B cell (primary cell): ENCODE measurements around the gene EDNRA. TPM values are rescaled to one million over a fixed set of nuclear protein-coding genes. Genes with fewer than 3 reads are reported as not detected.

Experiments
- ATAC-seq: fragments of 200-7000 bp; cut with Tn5 transposase; one replicate; pipeline ENCODE4 v1.10.0; 2021; ENCODE audit warnings: low read depth, mild to moderate bottlenecking, moderate number of reproducible peaks, moderate library complexity
- CTCF ChIA-PET: fragments of 350-600 bp; sonication (Branson Sonifier 250); formaldehyde crosslinking; loops from one replicate; lab custom pipeline; 2021; ENCODE audit warnings: antibody characterized with exemption, inconsistent platforms; lab: Charles Lee
- POLR2A ChIA-PET: fragments of 350-600 bp; sonication (Branson Sonifier 250); formaldehyde crosslinking; loops from one replicate; lab custom pipeline; 2021; ENCODE audit warnings: antibody characterized with exemption; lab: Charles Lee
- DNase-seq: peaks from one replicate; pipeline ENCODE4 v3.0.0; 2013
- H2AFZ ChIP-seq: 2 replicates; pipeline ENCODE4 v1.6.1; 2012; ENCODE audit warnings: mild to moderate bottlenecking, low read depth, low read length; ENCODE audit not compliant: insufficient read depth, poor library complexity, severe bottlenecking
- H3K27ac ChIP-seq, 2 donors: 1 replicate in 1 of 2; 2 replicates in 1 of 2; pipeline ENCODE4 v1.5.1; 2012 to 2013; ENCODE audit warnings: low read length in 2 of 2, mild to moderate bottlenecking in 2 of 2, moderate library complexity in 1 of 2
- H3K27me3 ChIP-seq, 4 experiments: fragments of 200-600 bp in 1 of 4; sonication (generic) in 1 of 4; replicated peaks in 1 of 4; 1 replicate in 2 of 4; 2 replicates in 2 of 4; pipeline versions ENCODE4 v1.6.1 to v1.7.0; 2013 to 2016; ENCODE audit warnings: low read length in 3 of 4, mild to moderate bottlenecking in 2 of 4, mixed read lengths in 1 of 4, moderate library complexity in 1 of 4; ENCODE audit not compliant: insufficient read depth in 4 of 4, control insufficient read depth in 3 of 4; ENCODE audit errors: control extremely low read depth in 1 of 4
- H3K36me3 ChIP-seq, 2 experiments: replicated peaks in 1 of 2; 1 replicate in 1 of 2; 2 replicates in 1 of 2; pipeline versions ENCODE4 v1.6.1 to v1.7.1; 2013; ENCODE audit warnings: low read length in 1 of 2; ENCODE audit not compliant: insufficient read depth in 2 of 2, control insufficient read depth in 1 of 2; ENCODE audit errors: control extremely low read depth in 1 of 2, extremely low read depth in 1 of 2
- H3K4me1 ChIP-seq, 2 donors: fragments of 200-600 bp in 1 of 2; sonication (generic) in 1 of 2; 1 replicate in 1 of 2; 2 replicates in 1 of 2; pipeline versions ENCODE4 v1.5.1 to v1.6.1; 2013 to 2017; ENCODE audit warnings: low read length in 2 of 2; ENCODE audit not compliant: control insufficient read depth in 2 of 2, insufficient read depth in 2 of 2
- H3K4me2 ChIP-seq: replicated peaks from 2 replicates; pipeline ENCODE3; 2012; ENCODE audit warnings: mild to moderate bottlenecking, low read depth, low read length; ENCODE audit not compliant: poor library complexity, severe bottlenecking
- H3K4me3 ChIP-seq, 5 experiments: fragments of 200-600 bp in 1 of 5; sonication (generic) in 1 of 5; 1 replicate in 3 of 5; 2 replicates in 2 of 5; pipeline versions ENCODE4 v1.5.1 to v1.7.0; 2011 to 2016; ENCODE audit warnings: low read length in 4 of 5, mild to moderate bottlenecking in 4 of 5, low read depth in 2 of 5, control low read depth in 1 of 5, moderate library complexity in 1 of 5; ENCODE audit not compliant: insufficient read depth in 1 of 5; ENCODE audit errors: control extremely low read depth in 1 of 5, extremely low read depth in 1 of 5
- H3K79me2 ChIP-seq: fragments of 200-600 bp; sonication (generic); one replicate; pipeline ENCODE4 v1.6.0; 2016; ENCODE audit warnings: low read length; ENCODE audit not compliant: control insufficient read depth, insufficient read depth
- H3K9ac ChIP-seq: fragments of 200-600 bp; sonication (generic); 2 replicates; pipeline ENCODE4 v1.6.1; 2017; ENCODE audit warnings: mild to moderate bottlenecking, low read length, moderate library complexity
- H3K9me3 ChIP-seq, 3 donors: one replicate each; pipeline versions ENCODE4 v1.6.1 to v1.7.1; 2013; ENCODE audit warnings: low read length in 2 of 3; ENCODE audit not compliant: control insufficient read depth in 2 of 3, insufficient read depth in 1 of 3; ENCODE audit errors: control extremely low read depth in 1 of 3
- H4K20me1 ChIP-seq: 2 replicates; pipeline ENCODE4 v1.6.0; 2012; ENCODE audit warnings: mild to moderate bottlenecking, low read length; ENCODE audit not compliant: insufficient read depth, control insufficient read depth, poor library complexity, severe bottlenecking
- H3K27ac Mint-ChIP-seq: one replicate; pipeline ENCODE4 v1.8.0; 2021; ENCODE audit warnings: mixed read lengths
- H3K27me3 Mint-ChIP-seq: one replicate; pipeline ENCODE4 v1.8.0; 2021; ENCODE audit warnings: mixed read lengths
- H3K4me1 Mint-ChIP-seq: one replicate; pipeline ENCODE4 v1.8.0; 2021; ENCODE audit warnings: mixed read lengths
- H3K4me3 Mint-ChIP-seq: one replicate; pipeline ENCODE4 v1.8.0; 2021; ENCODE audit warnings: mixed read lengths
- H3K9me3 Mint-ChIP-seq: one replicate; pipeline ENCODE4 v1.8.0; 2022; ENCODE audit warnings: mixed read lengths; ENCODE audit not compliant: insufficient read depth
- EZH2 ChIP-seq: IDR thresholded peaks from 2 replicates; pipeline ENCODE4 v1.6.1; 2012; ENCODE audit warnings: borderline replicate concordance, low read depth, mild to moderate bottlenecking, moderate library complexity, low read length; ENCODE audit not compliant: insufficient read depth, poor library complexity, severe bottlenecking
- WGBS: methylation state at CpG from one replicate; pipeline ENCODE4 v1.1.5; 2013; ENCODE audit warnings: missing lambda C conversion rate; ENCODE audit not compliant: insufficient coverage; 5-methylcytosine and 5-hydroxymethylcytosine counted together
- intact Hi-C: fragments of 100-400 bp; cut with micrococcal nuclease; formaldehyde crosslinking; loops from one replicate; pipeline ENCODE4 v1.10.0; 2022
- polyA plus RNA-seq: library from polyadenylated mRNA; depleted of rRNA; stranded (reverse); fragments of >200 nt; gene quantifications from 2 replicates; pipeline ENCODE4 v1.2.3, GENCODE V29; 2012
- total RNA-seq, 2 donors: library from RNA; stranded (reverse); fragments of 120-200 nt in 1 of 2; gene quantifications; 1 replicate in 1 of 2; 2 replicates in 1 of 2; pipeline versions ENCODE4 v1.2.3 to v1.2.4, GENCODE V29; 2013 to 2022
- TF ChIP-seq, protein P1 (sequence below): fragments of 200-600 bp; IDR thresholded peaks from one replicate; pipeline ENCODE4 v1.8.0; 2022; ENCODE audit warnings: antibody characterized with exemption, mild to moderate bottlenecking

Gene EDNRA
- total and polyA plus RNA-seq, 2 donors (not counting 1 experiment from before 2014, with no cell fraction given): not detected

DNA sequence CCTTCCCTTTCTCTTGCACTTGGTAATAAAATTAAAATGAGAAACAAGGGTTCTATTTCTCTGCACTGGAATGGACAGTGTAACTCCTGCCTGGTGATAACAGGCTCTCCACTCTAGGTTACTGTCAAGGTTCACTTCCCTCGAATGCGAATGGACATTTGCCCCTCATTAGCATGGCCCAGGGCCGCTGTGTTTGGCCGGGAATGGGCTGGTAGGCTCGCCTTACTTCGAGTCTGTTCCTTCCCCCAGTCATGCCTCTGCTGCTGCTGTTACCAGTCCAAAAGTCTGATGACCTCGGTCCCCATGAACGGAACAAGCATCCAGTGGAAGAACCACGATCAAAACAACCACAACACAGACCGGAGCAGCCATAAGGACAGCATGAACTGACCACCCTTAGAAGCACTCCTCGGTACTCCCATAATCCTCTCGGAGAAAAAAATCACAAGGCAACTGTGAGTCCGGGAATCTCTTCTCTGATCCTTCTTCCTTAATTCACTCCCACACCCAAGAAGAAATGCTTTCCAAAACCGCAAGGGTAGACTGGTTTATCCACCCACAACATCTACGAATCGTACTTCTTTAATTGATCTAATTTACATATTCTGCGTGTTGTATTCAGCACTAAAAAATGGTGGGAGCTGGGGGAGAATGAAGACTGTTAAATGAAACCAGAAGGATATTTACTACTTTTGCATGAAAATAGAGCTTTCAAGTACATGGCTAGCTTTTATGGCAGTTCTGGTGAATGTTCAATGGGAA lies 61.5 kb downstream of the EDNRA start:
- Histone ChIP-seq H3K27me3 (no peaks in the 10 kb centered on the region), H3K79me2 (no peaks in the 10 kb centered on the region)
- TF ChIP-seq, protein P1, sequence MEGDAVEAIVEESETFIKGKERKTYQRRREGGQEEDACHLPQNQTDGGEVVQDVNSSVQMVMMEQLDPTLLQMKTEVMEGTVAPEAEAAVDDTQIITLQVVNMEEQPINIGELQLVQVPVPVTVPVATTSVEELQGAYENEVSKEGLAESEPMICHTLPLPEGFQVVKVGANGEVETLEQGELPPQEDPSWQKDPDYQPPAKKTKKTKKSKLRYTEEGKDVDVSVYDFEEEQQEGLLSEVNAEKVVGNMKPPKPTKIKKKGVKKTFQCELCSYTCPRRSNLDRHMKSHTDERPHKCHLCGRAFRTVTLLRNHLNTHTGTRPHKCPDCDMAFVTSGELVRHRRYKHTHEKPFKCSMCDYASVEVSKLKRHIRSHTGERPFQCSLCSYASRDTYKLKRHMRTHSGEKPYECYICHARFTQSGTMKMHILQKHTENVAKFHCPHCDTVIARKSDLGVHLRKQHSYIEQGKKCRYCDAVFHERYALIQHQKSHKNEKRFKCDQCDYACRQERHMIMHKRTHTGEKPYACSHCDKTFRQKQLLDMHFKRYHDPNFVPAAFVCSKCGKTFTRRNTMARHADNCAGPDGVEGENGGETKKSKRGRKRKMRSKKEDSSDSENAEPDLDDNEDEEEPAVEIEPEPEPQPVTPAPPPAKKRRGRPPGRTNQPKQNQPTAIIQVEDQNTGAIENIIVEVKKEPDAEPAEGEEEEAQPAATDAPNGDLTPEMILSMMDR: no peak
- TF ChIP-seq EZH2: no peak

DNA sequence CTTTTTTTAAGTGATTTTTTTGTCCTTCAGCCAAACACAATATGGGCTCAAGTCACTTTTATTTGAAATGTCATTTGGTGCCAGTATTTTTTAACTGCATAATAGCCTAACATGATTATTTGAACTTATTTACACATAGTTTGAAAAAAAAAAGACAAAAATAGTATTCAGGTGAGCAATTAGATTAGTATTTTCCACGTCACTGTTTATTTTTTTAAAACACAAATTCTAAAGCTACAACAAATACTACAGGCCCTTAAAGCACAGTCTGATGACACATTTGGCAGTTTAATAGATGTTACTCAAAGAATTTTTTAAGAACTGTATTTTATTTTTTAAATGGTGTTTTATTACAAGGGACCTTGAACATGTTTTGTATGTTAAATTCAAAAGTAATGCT lies 62.1 kb downstream of the EDNRA start:
- H3K36me3 ChIP-seq: no peaks in the 10 kb centered on the region

More for the DNA sequence above, 61.5 kb downstream of the EDNRA start:
- no peak for ATAC-seq
- intact Hi-C loops: no loop called here
- H2AFZ ChIP-seq: no peak overlapping the region
- no peak for DNase-seq
- 91% methylated on average over 13 of the region's 17 CpGs for WGBS
- no peaks in the 10 kb centered on the region for H3K9me3 ChIP-seq
- ChIA-PET CTCF (no interaction called here), POLR2A (no interaction called here)
- H3K4me3 ChIP-seq: no peak overlapping the region
- no peaks in the 10 kb centered on the region for H3K4me1 Mint-ChIP-seq
- no peaks in the 10 kb centered on the region for H3K36me3 ChIP-seq
- no peak overlapping the region for H3K4me2 ChIP-seq
- H3K9ac ChIP-seq: no peak overlapping the region
- H3K27ac ChIP-seq: no peak overlapping the region
- H4K20me1 ChIP-seq: no peaks in the 10 kb centered on the region
- no peaks in the 10 kb centered on the region for H3K9me3 Mint-ChIP-seq
- no peaks in the 10 kb centered on the region for H3K4me1 ChIP-seq
- H3K27me3 Mint-ChIP-seq: peaks cover 14% of the 10 kb centered on the region
- no peak overlapping the region for H3K27ac Mint-ChIP-seq
- H3K4me3 Mint-ChIP-seq: no peak overlapping the region

More for the DNA sequence above, 62.1 kb downstream of the EDNRA start:
- no peaks in the 10 kb centered on the region for H3K9me3 Mint-ChIP-seq
- POLR2A ChIA-PET: no interaction called here
- no peak for DNase-seq
- H3K27ac Mint-ChIP-seq: no peak overlapping the region
- Histone ChIP-seq H3K4me2 (no peak overlapping the region), H3K4me1 (no peaks in the 10 kb centered on the region), H2AFZ (no peak overlapping the region), H3K27me3 (no peaks in the 10 kb centered on the region), H3K79me2 (no peaks in the 10 kb centered on the region), H4K20me1 (no peaks in the 10 kb centered on the region), H3K9ac (no peak overlapping the region), H3K4me3 (no peak overlapping the region), H3K27ac (no peak overlapping the region), H3K9me3 (no peaks in the 10 kb centered on the region)
- H3K4me3 Mint-ChIP-seq: no peak overlapping the region
- WGBS: no CpG with 5 or more reads among the region's 1 CpG
- H3K4me1 Mint-ChIP-seq: no peaks in the 10 kb centered on the region
- no peak for ATAC-seq
- no peak for TF ChIP-seq EZH2
- TF ChIP-seq, protein P1: no peak
- CTCF ChIA-PET: no interaction called here
- intact Hi-C loops: no loop called here
- H3K27me3 Mint-ChIP-seq: peaks cover 11% of the 10 kb centered on the region
